Tibial artery (tissue), 4 donors: ENCODE measurements around the gene AVPR2.
A peak's percentile ranks its signal among the peaks of the same experiment; 100 is the strongest.

Source experiments
- DNase-seq, 2 donors: peaks; one replicate each; pipeline ENCODE4 v3.0.0-alpha.2; 2019
- H3K27ac ChIP-seq, 2 donors: fragments of 200-600 bp; sonication (generic) in 1 of 2; 1 replicate in 1 of 2; 2 replicates in 1 of 2; pipeline ENCODE4 v1.5.1; 2018 to 2019; ENCODE audit warnings: mild to moderate bottlenecking in 1 of 2
- H3K27me3 ChIP-seq, 2 donors: fragments of 200-600 bp; sonication (generic) in 1 of 2; one replicate each; pipeline versions ENCODE4 v1.5.1 to v1.6.0; 2016 to 2019
- H3K36me3 ChIP-seq, 3 donors: fragments of 200-600 bp; sonication (generic) in 2 of 3; one replicate each; pipeline ENCODE4 v1.5.1; 2016 to 2019; ENCODE audit warnings: mild to moderate bottlenecking in 2 of 3
- H3K4me1 ChIP-seq, 4 donors: fragments of 200-600 bp; sonication (generic) in 2 of 4; 1 replicate in 3 of 4; 2 replicates in 1 of 4; pipeline ENCODE4 v1.5.1; 2016 to 2019
- H3K4me3 ChIP-seq, 2 donors: fragments of 200-600 bp; sonication (generic) in 1 of 2; 1 replicate in 1 of 2; 2 replicates in 1 of 2; pipeline ENCODE4 v1.5.1; 2018 to 2019; ENCODE audit warnings: mild to moderate bottlenecking in 2 of 2
- H3K9me3 ChIP-seq, 3 donors: fragments of 200-600 bp; sonication (generic) in 1 of 3; one replicate each; pipeline ENCODE4 v1.5.1; 2016 to 2019
- CTCF ChIP-seq, 2 experiments: fragments of 200-600 bp in 1 of 2; fragments of 450-650 bp in 1 of 2; IDR thresholded peaks; one replicate each; pipeline ENCODE4 v1.5.1; 2017 to 2019; ENCODE audit warnings: antibody characterized with exemption in 2 of 2, mild to moderate bottlenecking in 1 of 2, moderate library complexity in 1 of 2
- intact Hi-C: fragments of 100-400 bp; cut with DNase I; formaldehyde crosslinking; loops from one replicate; pipeline ENCODE4 v1.15.0; 2023; ENCODE audit warnings: low total_unique reads

AVPR2 gene

GRCh38 chrX:153932220-153932915 is 27.9 kb downstream of the AVPR2 start:
- TF ChIP-seq CTCF (IDR thresholded peaks at IDR 0.05), result no peak
- H3K27me3 ChIP-seq, result no peaks in the 10 kb centered on the region
- no peak for DNase-seq
- peaks cover 0 to 31% (median 18%) of the 10 kb centered on the region in 4 donors for H3K4me1 ChIP-seq
- H3K9me3 ChIP-seq, result no peaks in the 10 kb centered on the region
- intact Hi-C loops, result no loop called here
- H3K27ac ChIP-seq, result no peak overlapping the region
- peaks cover 0 to 38% (median 24%) of the 10 kb centered on the region in 3 donors for H3K36me3 ChIP-seq
- H3K4me3 ChIP-seq, result no peak overlapping the region

- DNase-seq, result no peak
- peaks cover 0 to 26% (median 16%) of the 10 kb centered on the region in 4 donors for H3K4me1 ChIP-seq
- no peaks in the 10 kb centered on the region for H3K27me3 ChIP-seq
- H3K27ac ChIP-seq, result peak overlapping the region in 1 of 2 donors; percentile 61
- intact Hi-C loops, result no loop called here
- H3K4me3 ChIP-seq, result peak overlapping the region; percentile 66 to 75
- peaks cover 0 to 38% (median 24%) of the 10 kb centered on the region in 3 donors for H3K36me3 ChIP-seq
- no peaks in the 10 kb centered on the region for H3K9me3 ChIP-seq
- TF ChIP-seq CTCF (IDR thresholded peaks at IDR 0.05), result no peak
These were observed 29.3 kb downstream of the AVPR2 start for GRCh38 chrX:153933748-153934147.

- no peaks in the 10 kb centered on the region for H3K9me3 ChIP-seq
- no peak for DNase-seq
- TF ChIP-seq CTCF (IDR thresholded peaks at IDR 0.05), result no peak
- intact Hi-C loops, result no loop called here
- H3K27me3 ChIP-seq, result no peaks in the 10 kb centered on the region
- H3K27ac ChIP-seq, result peak overlapping the region; percentile 33 to 61
- H3K36me3 ChIP-seq, result peaks cover 0 to 38% (median 24%) of the 10 kb centered on the region in 3 donors
- H3K4me1 ChIP-seq, result peaks cover 0 to 21% (median 12%) of the 10 kb centered on the region in 4 donors
- peak overlapping the region; percentile 66 to 75 for H3K4me3 ChIP-seq
These were observed 29.8 kb downstream of the AVPR2 start for GRCh38 chrX:153934148-153934761.

- H3K27me3 ChIP-seq, result no peaks in the 10 kb centered on the region
- peak; percentile 44 to 84 for DNase-seq
- H3K4me1 ChIP-seq, result peaks cover 0 to 21% (median 12%) of the 10 kb centered on the region in 4 donors
- H3K9me3 ChIP-seq, result no peaks in the 10 kb centered on the region
- peak within 1 kb of the TSS; percentile 66 to 75 for H3K4me3 ChIP-seq
- peak within 1 kb of the TSS; percentile 33 to 61 for H3K27ac ChIP-seq
- peaks cover 0 to 35% (median 24%) of the 10 kb centered on the region in 3 donors for H3K36me3 ChIP-seq
- no peak for TF ChIP-seq CTCF (IDR thresholded peaks at IDR 0.05)
- intact Hi-C loops, result no loop called here
These were observed 30.4 kb downstream of the AVPR2 start, which contains the start of gene NAA10 for GRCh38 chrX:153934762-153935325. Gene NAA10 (minus strand): TSS chrX:153935037. CDS start chrX:153934904, 133 bp downstream.

GRCh38 chrX:153935326-153935851 is 30.9 kb downstream of the AVPR2 start:
- DNase-seq, result no peak
- H3K4me1 ChIP-seq, result peaks cover 0 to 21% (median 12%) of the 10 kb centered on the region in 4 donors
- no peak for TF ChIP-seq CTCF (IDR thresholded peaks at IDR 0.05)
- no peaks in the 10 kb centered on the region for H3K27me3 ChIP-seq
- peak overlapping the region; percentile 66 to 75 for H3K4me3 ChIP-seq
- H3K27ac ChIP-seq, result peak overlapping the region in 1 of 2 donors; percentile 61
- no peaks in the 10 kb centered on the region for H3K9me3 ChIP-seq
- intact Hi-C loops, result no loop called here
- H3K36me3 ChIP-seq, result peaks cover 0 to 30% (median 20%) of the 10 kb centered on the region in 3 donors
